Right renal pelvis (tissue), 4 donors: ENCODE data around the gene SPDEF. TPM values are rescaled to one million over a fixed set of nuclear protein-coding genes. Genes with fewer than 3 reads are reported as not detected.

ENCODE experiments used
- DNase-seq, 4 donors: peaks; one replicate each; pipeline ENCODE4 v3.0.0-alpha.2; 2013; ENCODE audit warnings: low read depth in 4 of 4, low spot score in 3 of 4, missing footprints in 1 of 4
- polyA plus RNA-seq, 4 donors: library from polyadenylated mRNA; unstranded; fragments of 120-200 nt; gene quantifications; one replicate each; pipeline ENCODE4 v1.2.1, GENCODE V29; 2013; ENCODE audit not compliant: insufficient read length in 4 of 4

The SPDEF gene
- polyA plus RNA-seq, 4 donors = 0.14 to 0.19 TPM; not detected in 2

DNA sequence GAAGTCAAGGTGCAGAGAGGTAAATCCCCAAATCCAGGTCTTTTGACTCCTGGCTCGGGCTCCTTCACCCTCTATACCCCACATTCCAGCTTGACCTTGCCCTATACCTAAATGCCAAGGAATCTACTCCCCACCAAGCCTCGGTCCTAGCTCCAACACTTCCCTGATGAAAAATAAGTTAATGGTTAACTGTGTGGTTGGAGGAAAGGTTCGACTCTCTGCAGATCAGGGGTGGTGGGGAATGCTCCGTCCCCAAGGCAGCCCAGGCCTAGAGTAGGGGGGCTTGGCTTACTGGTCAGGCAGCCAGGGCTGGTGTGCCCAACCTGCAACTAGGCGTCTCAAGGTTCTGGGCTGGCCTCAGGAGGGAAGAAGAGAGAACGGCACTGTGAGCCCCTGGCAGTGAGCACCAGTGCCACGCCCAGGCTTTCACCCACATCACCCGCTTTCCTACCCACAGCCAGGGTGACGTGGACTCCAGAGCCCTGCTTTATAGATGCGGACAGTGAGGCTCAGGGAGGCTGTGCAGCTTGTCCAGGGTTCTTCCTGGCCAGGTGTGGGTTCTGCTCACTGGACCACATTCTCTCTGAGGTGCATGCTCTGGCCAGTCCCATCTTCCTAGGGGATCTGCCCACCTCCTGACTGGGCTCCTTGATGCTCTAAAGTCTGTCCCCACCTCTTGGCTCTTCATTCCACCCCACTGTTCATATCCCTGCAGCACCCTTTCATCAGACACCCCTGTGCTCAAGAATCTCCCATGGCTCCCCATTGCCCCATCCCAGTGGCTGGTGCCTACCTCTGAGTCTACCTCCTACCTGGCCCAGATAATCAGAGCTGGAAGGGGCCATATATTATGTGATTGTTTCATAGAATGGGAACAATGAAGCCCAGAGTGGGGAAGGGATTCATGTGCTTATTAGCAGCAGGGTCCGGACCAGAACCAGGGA lies 8.2 kb downstream of the SPDEF start:
- DNase-seq = no peak

- no peak for DNase-seq
These were observed 9.4 kb downstream of the SPDEF start for GRCh38 chr6:34546551-34547321.

DNA sequence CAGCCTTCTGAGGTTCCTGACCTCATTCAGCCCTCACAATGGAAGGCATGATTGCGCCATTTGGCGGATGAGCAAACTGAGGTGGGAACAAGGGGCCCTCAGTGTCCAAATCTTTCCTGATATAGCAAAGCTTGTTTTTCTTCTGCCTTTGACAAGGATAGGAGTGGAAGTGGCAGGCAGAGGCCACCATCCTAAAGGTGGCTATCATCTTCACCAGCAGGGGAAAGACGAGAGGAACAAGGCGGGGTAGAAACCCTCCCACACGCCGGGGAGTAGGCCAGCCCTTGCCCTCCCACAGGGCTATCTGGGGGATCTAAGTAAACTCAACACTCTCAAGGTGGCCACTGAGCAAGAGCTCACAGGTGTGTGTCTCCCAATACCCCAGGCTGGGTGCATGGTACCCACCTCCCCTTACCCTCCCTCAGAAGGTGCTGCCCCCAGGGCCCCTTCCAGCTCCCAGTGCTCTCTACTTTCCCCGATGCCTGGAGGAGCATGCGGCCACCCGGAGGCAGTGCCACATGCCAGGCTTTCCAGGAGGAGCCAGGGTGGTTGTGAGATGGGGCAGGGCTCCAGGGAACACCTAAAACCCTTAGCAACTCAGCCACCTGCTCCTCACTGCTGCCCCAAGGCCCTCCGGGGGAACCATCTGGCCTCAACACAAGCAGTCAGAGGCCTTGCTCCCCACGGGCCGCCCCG lies 11.2 kb downstream of the SPDEF start:
- no peak for DNase-seq

- no peak for DNase-seq
These were observed 12.0 kb downstream of the SPDEF start for GRCh38 chr6:34544052-34544604.

GRCh38 chr6:34543421-34543820 lies 12.7 kb downstream of the SPDEF start:
- no peak for DNase-seq

- no peak for DNase-seq
These were observed 15.3 kb downstream of the SPDEF start for GRCh38 chr6:34540841-34541240.

DNA sequence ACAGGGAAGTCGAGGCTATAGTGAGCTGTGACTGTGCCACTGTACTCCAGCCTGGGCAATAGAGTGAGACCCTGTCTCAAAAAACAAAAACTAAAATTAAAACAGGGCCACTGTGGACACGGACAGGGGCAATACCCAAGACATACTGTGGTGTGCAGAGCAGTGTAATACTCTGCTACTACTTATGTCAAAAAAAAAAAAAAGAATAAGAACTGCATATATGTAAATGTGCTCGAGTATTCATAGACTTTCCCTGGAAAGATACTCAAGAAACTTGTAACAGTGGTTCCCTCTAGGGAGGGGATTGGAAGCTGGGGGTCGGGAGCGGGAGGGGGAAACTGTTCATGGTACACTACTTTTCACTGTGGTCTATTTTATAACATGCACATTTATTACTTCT lies 15.9 kb downstream of the SPDEF start:
- DNase-seq = no peak

- no peak for DNase-seq
These were observed 16.9 kb downstream of the SPDEF start for GRCh38 chr6:34539181-34539580.

GRCh38 chr6:34538581-34538980 lies 17.5 kb downstream of the SPDEF start:
- DNase-seq = no peak

DNA sequence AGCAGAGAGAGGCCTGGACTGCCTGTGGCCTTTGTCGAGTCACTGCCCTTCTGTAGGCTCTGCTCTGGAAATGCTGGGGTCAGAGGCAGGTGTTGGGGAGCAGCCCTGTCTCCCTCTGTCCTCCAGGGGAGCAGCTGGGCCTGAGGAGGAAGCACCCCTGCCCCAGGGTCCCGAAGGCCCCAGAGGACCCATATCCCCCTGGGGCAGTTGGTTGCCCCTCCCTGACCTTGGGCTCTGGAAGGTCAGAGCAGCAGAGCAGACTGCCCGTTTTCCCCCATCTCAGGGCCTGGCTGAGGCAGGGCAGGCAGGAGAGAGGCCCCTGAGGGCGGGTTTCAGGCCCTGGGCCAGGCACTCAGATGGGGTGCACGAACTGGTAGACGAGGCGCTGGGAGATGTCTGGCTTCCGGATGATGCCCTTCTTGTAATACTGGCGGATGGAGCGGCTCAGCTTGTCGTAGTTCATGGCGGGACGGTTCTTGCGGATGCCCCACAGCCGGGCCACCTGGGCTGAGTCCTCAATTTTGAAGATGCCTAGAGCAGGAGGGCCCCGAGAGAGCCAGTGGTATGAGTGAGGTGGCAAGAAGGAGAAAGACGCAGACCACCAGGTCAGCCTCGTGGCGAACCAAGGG lies 18.1 kb downstream of the SPDEF start:
- DNase-seq = no peak

GRCh38 chr6:34536959-34537848 lies 18.9 kb downstream of the SPDEF start:
- DNase-seq = no peak

GRCh38 chr6:34536251-34536958 lies 19.7 kb downstream of the SPDEF start:
- no peak for DNase-seq

- DNase-seq = no peak
These were observed 20.5 kb downstream of the SPDEF start for GRCh38 chr6:34535646-34536045.

GRCh38 chr6:34535199-34535598 lies 20.9 kb downstream of the SPDEF start:
- no peak for DNase-seq

GRCh38 chr6:34534656-34535055 lies 21.5 kb downstream of the SPDEF start:
- DNase-seq = no peak

DNA sequence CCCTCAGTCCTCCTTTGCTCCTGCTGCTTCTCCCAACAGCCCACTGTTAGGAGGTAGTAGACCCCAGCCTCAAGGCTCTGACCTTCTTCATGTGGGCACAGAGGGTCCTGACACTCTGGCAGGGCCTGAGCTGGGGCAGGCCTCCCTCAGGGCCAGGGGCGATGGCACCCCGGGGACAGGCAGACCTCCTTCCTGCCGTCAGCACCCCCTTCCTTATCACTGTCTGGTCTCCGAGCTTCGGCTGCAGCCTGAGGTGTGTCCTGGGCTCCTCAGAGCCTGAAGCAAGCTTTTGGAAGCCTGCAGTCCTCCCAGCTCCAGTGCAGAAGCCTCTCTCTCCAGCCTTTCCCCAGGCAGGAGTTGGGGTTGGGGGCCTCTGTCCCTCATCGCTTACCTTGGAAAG lies 22.0 kb downstream of the SPDEF start:
- DNase-seq = no peak

- no peak for DNase-seq
These were observed 23.9 kb downstream of the SPDEF start for GRCh38 chr6:34532230-34532629.

DNA sequence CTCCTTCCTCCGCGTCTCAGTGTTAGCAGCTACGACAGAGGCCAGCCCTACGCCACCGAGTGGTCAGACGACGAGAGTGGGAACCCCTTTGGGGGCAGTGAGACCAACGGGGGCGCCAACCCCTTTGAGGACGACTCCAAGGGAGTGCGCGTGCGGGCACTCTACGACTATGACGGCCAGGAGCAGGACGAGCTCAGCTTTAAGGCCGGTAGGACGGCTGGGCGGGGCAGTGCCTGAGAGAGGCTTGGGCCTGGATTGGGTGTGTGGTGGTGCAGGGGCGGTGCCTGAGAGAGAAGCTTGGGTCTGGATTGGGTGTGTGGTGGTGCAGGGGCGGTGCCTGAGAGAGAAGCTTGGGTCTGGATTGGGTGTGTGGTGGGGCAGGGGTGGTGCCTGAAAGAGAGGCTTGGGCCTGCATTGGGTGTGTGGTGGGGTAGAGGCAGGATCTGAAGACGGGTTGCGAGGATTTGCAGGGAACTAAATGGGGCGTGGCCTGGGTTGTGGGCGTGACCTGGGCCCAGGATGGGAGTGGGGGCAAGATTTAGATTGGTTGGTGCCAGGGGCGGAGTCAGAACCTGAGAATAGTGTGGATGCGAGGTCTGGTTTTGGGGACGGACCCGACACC lies 24.4 kb downstream of the SPDEF start:
- peak in 3 of 4 donors; percentile 45 to 78 (median 60) for DNase-seq
